Measurements from ENCODE around the gene SIN3A.
A peak's percentile ranks its signal among the peaks of the same experiment; 100 is the strongest.

- TF ChIP-seq CTCF (conservative IDR thresholded peaks at IDR 0.05; ENCODE audit: low read depth, low read length) (peak; percentile 94), EZH2 (IDR thresholded peaks at IDR 0.05; ENCODE audit: borderline replicate concordance, low read depth, low read length, poor library complexity, severe bottlenecking) (no peak)
These were observed 83.4 kb downstream of the SIN3A start, which contains the start of gene MAN2C1 for GRCh38 chr15:75367913-75368688.
